ENCODE measurements around the gene BNC2.

The BNC2 gene

DNA sequence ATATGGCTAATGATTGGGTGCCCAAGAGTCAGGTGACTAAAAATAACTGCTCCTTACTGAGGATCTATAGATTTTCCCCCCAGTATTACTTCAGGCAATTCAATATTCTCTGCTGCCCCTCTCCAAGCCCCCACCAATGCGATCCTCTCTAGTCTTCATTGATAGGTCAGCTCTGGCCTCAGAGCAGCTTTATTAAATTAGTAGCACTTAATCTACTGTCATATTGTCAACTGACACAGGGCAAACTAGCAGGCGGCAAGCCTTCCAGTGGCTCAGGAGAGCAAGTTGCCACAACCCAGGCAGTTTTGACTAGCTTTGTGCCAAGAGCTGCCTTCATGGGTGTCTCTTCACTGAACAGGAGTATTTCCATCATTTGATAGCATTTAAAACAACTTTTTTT is 462.9 kb downstream of the BNC2 start:
- TF ChIP-seq, protein P1, sequence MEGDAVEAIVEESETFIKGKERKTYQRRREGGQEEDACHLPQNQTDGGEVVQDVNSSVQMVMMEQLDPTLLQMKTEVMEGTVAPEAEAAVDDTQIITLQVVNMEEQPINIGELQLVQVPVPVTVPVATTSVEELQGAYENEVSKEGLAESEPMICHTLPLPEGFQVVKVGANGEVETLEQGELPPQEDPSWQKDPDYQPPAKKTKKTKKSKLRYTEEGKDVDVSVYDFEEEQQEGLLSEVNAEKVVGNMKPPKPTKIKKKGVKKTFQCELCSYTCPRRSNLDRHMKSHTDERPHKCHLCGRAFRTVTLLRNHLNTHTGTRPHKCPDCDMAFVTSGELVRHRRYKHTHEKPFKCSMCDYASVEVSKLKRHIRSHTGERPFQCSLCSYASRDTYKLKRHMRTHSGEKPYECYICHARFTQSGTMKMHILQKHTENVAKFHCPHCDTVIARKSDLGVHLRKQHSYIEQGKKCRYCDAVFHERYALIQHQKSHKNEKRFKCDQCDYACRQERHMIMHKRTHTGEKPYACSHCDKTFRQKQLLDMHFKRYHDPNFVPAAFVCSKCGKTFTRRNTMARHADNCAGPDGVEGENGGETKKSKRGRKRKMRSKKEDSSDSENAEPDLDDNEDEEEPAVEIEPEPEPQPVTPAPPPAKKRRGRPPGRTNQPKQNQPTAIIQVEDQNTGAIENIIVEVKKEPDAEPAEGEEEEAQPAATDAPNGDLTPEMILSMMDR (IDR thresholded peaks at IDR 0.05; ENCODE audit: control extremely low read depth, extremely low read depth, low read depth, missing control alignments) = no peak
- ChIA-PET POLR2A (no interaction called here), CTCF (interaction anchor here (1.0 kb wide), 1 partner anchor 9 kb away, joined by 3 read pairs; no protein-coding TSS in a partner anchor)
- no peak for DNase-seq (ENCODE audit: extremely low spot score)

DNA sequence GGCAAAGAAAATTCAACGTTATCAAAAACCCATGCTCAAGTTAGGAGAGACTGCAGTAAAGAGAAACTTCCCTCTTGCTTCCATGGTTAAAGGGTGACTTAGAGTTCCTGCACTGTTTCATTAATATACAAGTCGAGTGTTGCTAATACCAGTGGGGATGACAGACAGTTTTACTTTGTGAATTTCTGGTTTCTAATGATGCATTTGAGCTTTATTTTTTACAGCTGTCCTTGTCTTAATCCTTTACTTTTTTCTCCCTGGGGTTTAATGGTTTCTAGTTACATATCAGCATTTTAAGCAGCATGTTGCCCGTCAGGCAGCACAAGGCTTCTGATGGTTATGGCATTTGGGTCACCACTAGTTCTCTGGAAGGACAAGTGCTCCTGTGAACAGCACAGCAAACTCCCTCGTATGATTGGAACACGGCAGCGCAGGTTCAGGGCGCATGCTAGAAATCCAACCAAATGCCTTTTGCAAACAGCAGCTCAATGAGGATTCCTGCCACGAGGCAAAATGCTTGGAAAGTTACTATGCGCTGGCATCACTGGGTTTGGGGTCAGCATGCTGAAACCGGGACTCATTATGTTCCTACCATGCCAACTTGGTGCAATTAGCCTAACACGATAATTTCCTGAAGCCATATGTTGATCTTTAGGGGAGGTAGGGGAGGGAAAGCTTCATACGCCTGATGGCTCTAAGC is 463.8 kb downstream of the BNC2 start:
- POLR2A ChIA-PET = no interaction called here
- CTCF ChIA-PET = interaction anchor here (1.0 kb wide), 1 partner anchor 10 kb away, joined by 3 read pairs; no protein-coding TSS in a partner anchor
- TF ChIP-seq, protein P1 (IDR thresholded peaks at IDR 0.05; ENCODE audit: control extremely low read depth, extremely low read depth, low read depth, missing control alignments) = no peak
- no peak for DNase-seq (ENCODE audit: extremely low spot score)

DNA sequence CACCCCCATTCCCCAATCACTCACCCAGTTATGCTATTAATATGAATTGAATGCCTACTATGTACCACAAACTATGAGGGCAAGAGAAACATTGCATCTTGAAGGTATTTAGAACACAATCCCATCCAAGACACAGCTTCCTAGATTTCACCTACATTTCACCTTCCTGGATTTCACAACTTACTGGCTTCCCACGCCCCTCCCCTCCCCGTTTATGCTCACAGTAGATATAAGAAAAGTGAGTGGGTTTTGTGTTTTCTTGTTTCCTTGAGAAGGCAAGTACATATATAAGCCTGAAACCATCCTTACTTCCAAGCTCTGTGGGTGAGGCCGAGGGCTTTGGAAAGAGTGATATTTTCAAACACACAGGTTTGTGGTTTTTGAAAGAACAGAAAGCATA is 465.0 kb downstream of the BNC2 start:
- ChIA-PET CTCF (no interaction called here), POLR2A (no interaction called here)
- TF ChIP-seq, protein P1 (IDR thresholded peaks at IDR 0.05; ENCODE audit: control extremely low read depth, extremely low read depth, low read depth, missing control alignments) = no peak
- no peak for DNase-seq (ENCODE audit: extremely low spot score)

DNA sequence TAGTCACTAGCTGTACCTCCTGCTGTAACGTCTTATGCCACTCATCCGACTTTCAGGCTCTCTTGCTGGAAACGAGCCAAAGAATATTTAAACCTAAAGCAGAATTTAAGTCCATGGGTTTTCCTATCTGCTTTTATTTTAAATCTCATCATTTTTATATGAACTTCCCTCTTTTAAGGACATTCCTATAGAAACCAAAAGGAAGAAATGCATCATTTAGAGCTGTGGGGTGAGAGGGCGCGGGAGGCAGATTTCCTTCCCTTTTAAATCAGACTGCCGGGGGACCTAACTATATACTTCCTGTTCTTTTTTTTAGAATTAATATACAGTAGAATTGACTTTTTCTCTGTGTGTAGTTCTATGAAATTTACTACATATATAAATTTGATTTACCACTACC is 468.8 kb downstream of the BNC2 start:
- TF ChIP-seq, protein P1 (IDR thresholded peaks at IDR 0.05; ENCODE audit: control extremely low read depth, extremely low read depth, low read depth, missing control alignments) = no peak
- DNase-seq (ENCODE audit: extremely low spot score) = no peak
- ChIA-PET CTCF (interaction anchor here (1.1 kb wide), 1 partner anchor 10 kb away, joined by 3 read pairs; no protein-coding TSS in a partner anchor), POLR2A (no interaction called here)

DNA sequence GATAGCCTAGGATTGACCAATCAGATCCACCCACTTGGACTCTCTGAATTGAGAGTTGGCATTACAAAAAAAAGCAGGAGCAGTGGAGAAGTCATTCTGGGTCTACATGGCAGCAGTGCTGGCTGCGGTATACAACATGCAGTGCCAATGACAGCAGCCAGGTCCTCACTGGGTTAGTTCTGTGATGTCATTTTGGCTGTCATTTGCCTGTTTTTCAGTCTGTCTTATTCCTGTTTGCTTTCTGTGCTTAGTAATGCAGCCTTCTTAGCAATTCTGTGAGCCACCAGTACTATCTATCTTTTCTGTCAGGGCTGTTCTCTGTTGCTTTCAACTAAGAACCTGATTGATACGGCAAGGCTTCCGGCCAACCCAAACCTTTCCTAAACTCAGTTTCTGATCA is 471.8 kb downstream of the BNC2 start:
- ChIA-PET POLR2A (no interaction called here), CTCF (no interaction called here)
- DNase-seq (ENCODE audit: extremely low spot score) = no peak
- TF ChIP-seq, protein P1 (IDR thresholded peaks at IDR 0.05; ENCODE audit: control extremely low read depth, extremely low read depth, low read depth, missing control alignments) = no peak

DNA sequence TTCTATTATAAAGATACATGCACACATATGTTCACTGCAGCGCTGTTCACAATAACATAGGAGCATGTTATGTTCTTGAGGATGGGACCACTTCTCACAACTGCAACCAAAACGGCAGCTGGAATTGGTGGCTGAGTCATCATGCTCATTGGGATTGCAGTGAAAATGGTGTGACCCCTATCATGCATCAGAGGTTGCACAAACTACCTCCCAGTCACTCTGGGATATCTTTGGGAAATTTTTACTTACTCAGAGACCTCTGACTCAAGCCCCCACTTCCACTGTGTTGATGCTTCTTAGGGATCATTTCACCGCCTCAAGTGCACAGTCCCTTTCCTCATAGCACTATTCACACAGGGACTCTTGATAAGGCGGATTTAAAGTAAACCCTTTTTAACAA is 474.1 kb downstream of the BNC2 start:
- TF ChIP-seq, protein P1 (IDR thresholded peaks at IDR 0.05; ENCODE audit: control extremely low read depth, extremely low read depth, low read depth, missing control alignments) = no peak
- ChIA-PET POLR2A (no interaction called here), CTCF (no interaction called here)
- DNase-seq (ENCODE audit: extremely low spot score) = no peak

Data from GM10248 (cell line).